Heart left ventricle (tissue), 13 donors: ENCODE data around the gene CD1D.

Experiments used
- POLR2A ChIP-seq, 2 donors: fragments of 450-650 bp; IDR thresholded peaks; one replicate each; pipeline ENCODE4 v1.6.1; 2017; ENCODE audit warnings: antibody characterized with exemption in 2 of 2, mild to moderate bottlenecking in 2 of 2, moderate library complexity in 2 of 2
- TF ChIP-seq, protein P1 (sequence below), 12 donors: fragments of 200-600 bp; sonication (generic) in 4 of 12; IDR thresholded peaks; one replicate each; pipeline versions ENCODE4 v1.5.0 to v1.8.0; 2018 to 2022; ENCODE audit warnings: antibody characterized with exemption in 12 of 12, mild to moderate bottlenecking in 5 of 12
- donor health status: ischemic (EF 13 %, LVEDD 7.1; RV severe dilation, severe dysfunction).
- donor health status: DM: no; HTN: yes; CAD: no.
- donor health status: DM: no; HTN: no; CAD: no.
- donor health status: ischemic (EF 25% LVEDD 6.9; RV normal size, moderate dysfunction).
- donor health status: ischemic (EF 25% LVEDD 5.7; RV mildly dilated, moderate dysfunction).
- donor health status: ischemic (EF 35%, LVEDD 5.7; RV mildly dilated, moderate dysfunction).
- donor health status: nonischemic (EF 11% LVEDD 7.7; RV severe dilation, severe dysfunction).
- donor health status: DM: yes; HTN: yes; CAD: no.
- donor health status: PGD.
- donor health status: ischemic (EF 29% LVEDD 5.4; RV normal size, mild dysfunction).
- donor health status: nonischemic (EF 23%, LVEDD 6.1; RV moderate dilation, normal function).

DNA sequence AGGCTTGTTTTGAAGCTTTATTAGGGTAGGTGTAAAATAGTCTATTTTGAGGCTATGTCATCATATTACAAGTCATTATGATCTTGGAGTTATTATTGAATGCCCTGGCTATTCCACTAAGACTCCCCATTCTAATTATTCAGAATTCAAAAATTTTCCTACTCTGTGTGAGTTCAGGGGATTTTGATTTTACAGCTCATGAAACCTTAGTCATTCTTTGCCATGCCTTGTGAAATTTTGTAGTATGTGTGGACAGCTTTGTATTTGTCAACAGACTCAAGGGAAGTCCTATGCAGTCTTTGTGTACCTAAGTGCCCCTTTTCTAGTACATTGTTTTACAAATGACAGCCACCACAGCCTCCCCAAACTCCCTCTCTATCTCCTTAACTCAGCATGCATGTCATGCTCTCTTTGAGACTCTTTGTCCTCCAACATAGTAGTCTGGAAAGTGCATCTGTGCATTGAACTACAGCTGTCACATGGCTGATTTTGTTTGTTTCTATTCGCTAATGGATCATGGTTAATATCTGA lies 28.0 kb downstream of the CD1D start:
- no peak for TF ChIP-seq POLR2A (IDR thresholded peaks at IDR 0.05)
- TF ChIP-seq, protein P1, sequence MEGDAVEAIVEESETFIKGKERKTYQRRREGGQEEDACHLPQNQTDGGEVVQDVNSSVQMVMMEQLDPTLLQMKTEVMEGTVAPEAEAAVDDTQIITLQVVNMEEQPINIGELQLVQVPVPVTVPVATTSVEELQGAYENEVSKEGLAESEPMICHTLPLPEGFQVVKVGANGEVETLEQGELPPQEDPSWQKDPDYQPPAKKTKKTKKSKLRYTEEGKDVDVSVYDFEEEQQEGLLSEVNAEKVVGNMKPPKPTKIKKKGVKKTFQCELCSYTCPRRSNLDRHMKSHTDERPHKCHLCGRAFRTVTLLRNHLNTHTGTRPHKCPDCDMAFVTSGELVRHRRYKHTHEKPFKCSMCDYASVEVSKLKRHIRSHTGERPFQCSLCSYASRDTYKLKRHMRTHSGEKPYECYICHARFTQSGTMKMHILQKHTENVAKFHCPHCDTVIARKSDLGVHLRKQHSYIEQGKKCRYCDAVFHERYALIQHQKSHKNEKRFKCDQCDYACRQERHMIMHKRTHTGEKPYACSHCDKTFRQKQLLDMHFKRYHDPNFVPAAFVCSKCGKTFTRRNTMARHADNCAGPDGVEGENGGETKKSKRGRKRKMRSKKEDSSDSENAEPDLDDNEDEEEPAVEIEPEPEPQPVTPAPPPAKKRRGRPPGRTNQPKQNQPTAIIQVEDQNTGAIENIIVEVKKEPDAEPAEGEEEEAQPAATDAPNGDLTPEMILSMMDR (IDR thresholded peaks at IDR 0.05): no peak
